GM21529 (cell line): ENCODE measurements around the gene TMPRSS5.

Experiments
- ATAC-seq: cut with Tn5 transposase; IDR thresholded peaks from one replicate; pipeline ENCODE4 v1.9.1; 2021; ENCODE audit not compliant: unreplicated experiment

Gene TMPRSS5

DNA sequence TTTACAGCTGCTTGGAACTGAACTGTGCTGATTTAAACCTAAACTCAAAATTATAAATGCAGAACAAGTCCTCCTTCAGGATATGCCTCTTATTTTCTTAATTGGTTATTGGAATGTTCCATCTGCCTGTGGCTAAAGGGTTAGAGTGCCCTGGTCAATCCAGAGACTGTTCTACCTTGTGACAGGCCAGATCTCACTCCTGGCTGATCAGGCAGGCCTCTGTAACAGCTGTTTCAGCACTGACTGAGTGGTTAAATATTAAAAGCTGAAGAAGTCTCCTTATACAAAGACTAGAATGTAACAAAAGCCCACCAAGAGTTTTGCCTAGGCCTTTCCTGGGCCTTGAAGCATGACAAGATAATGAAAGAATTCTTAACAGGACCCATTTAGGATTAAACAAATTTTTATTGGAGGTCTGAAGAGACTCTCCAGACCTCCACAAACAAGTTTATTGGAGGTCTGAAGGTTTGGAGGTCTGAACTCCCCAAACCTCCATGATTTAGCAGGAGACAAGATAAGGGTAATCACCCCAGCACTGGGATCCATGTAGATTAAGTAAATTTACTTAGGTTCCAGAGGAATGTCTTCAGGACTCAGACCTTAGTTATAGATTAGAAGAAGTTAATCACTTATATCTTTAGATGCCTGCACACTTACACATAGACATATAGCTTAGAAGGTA lies 35.8 kb downstream of the TMPRSS5 start:
- no peak for ATAC-seq

DNA sequence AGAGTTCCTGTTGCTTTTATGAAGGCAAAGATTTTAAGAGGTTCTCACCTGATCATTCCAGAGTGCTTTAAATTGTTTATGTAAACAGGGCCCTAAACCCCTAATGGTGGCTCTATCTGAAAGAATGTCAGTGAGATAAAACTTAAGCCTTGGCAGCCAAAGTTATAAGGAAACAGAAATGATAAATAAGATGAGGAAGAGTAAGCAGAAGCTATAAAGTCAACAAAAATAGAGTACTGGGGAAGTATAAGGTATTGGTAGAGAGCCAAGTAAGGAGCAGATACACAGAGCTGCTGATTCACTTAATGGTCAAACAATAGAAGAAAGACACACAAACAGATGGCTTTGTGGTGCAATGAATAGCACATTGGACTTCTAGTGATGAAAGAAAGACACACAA lies 37.9 kb downstream of the TMPRSS5 start:
- ATAC-seq: no peak

DNA sequence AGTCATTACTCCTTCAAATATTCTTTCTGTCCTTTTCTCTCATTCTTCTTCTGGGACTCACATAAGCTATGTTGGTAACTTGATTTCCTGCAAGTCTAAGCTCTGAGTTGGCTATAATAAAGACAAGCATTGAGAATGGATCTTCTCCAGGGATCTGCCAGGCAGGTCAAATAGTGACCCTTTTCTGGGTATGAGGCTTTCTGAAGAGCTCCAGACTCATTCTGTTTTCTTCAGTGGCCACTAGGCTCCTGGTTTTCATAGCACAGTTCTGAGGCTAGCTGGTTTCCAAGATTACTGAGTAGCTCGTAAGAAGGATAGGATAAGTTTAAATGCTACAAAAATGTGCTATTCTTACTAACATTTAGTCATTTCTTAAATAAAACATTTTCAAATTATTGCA lies 38.3 kb downstream of the TMPRSS5 start:
- no peak for ATAC-seq

GRCh38 chr11:113666584-113666983 lies 39.5 kb downstream of the TMPRSS5 start:
- no peak for ATAC-seq

GRCh38 chr11:113664981-113665710 lies 41.0 kb downstream of the TMPRSS5 start:
- no peak for ATAC-seq

- ATAC-seq: no peak
Measured at GRCh38 chr11:113664069-113664980, 41.8 kb downstream of the TMPRSS5 start.

- no peak for ATAC-seq
Measured at GRCh38 chr11:113663567-113663966, 42.5 kb downstream of the TMPRSS5 start.

DNA sequence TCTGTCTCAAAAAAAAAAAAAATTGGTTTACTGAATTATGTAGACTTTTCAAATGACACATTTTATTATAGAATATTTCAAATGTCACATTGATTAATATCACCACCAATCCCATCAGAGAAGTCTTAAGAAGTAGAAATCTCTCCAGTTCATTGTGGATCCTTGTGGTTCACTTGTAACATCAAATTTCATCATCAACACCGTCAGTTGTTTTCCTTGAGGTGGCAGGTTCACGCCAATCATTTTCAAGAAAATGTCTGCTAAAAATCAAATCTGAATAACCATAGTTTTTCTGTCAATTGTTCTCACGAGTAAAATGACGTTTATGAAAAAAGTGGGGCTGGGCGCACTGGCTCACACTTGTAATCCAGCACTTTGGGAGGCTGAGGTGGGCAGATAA lies 50.3 kb downstream of the TMPRSS5 start:
- no peak for ATAC-seq

DNA sequence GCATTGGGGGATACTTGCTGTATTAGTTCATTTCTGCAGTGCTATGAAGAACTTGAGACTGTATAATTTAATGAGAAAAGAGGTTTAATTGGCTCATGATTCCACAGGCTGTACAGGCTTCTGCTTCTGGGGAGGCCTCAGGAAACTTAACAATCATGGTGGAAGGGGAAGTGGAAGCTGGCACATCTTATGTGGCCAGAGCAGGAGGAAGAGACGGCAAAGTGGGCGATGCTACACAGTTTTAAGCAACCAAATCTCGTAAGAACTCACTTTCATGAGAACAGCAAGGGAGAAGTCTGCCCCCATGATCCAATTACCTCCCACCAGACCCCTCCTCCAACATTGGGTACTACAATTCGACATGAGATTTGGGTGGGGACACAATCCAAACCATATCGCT lies 55.1 kb downstream of the TMPRSS5 start:
- ATAC-seq: no peak

GRCh38 chr11:113649311-113649710 lies 56.8 kb downstream of the TMPRSS5 start:
- ATAC-seq: no peak

DNA sequence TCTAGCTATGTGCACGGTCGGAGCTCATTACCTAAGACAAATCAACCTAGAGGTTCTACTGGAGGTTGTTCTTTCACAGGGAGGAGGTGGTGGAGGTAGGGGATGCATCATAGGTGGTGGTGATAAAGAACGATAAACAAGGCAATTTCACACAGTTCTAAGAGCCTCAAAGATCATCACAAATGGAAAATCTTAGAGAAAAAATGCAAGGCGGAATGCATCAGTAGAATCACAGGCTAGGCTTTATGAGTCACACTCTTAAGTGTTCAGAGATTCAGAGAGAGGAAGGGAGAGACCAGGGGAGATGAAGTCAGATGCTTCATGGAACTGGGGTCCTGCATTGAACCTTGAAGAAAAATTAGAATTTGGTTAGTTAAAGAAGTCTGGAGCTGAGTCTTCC lies 58.3 kb downstream of the TMPRSS5 start:
- no peak for ATAC-seq

- ATAC-seq: no peak
Measured at GRCh38 chr11:113647108-113647507, 59.0 kb downstream of the TMPRSS5 start.

GRCh38 chr11:113645593-113646349 lies 60.3 kb downstream of the TMPRSS5 start:
- ATAC-seq: no peak

DNA sequence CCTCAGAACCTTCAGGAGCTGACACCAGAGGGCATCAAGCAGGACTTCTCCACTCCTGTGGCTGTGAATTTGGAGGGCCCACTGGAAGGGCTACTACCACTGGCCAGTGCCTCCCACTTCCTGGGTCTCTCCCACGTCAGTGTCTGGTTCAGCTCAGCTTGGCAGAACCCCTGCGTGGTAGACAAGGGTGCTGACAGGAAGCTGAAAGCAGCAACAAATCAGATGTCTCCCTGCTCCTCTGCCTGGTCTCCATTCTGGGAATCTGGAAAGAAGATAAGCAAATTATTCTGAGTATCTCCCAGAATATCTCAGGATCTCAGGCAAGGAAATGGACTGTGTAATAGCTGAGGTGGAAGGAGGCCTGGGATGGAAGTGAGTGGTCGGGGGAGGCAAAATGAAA lies 61.5 kb downstream of the TMPRSS5 start:
- ATAC-seq: no peak

DNA sequence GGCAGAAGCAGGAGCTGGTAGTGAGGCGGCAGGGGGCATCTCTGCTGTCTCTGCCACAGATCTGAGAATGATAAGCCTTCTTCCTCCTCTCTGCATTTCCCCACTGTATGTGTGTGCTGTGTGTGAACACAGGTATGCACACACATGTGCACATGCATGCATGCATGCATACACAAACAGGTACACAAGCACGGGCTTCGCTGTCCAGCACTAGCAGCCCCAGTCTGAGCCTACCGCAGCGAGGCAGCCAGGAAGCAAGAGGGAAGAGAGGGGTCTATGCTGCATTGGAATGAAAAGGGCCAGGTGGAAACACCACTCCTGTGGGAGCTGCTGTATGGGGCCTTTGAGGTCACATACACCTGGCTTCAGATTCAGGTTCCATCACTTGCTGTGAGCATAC lies 62.4 kb downstream of the TMPRSS5 start:
- no peak for ATAC-seq

GRCh38 chr11:113643006-113643585 lies 63.0 kb downstream of the TMPRSS5 start:
- ATAC-seq: no peak

DNA sequence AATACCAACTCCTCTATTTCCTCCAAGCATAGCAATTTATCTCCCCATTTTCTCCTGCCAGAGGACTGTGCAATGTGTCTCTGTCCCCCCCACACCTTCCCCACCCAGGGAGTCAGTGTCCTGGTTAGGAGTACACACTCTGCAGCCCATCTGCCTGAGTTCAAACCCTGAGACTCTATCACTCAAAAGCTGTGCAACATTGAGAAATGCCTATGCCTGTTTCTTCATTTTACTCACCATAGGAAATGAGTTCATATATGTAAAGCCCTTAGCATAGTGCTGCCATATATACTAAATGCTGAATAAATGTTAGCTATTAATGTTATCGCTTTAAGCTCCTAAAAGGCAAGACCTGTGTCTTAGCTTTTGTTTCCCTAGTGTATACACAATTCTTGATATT lies 64.0 kb downstream of the TMPRSS5 start:
- ATAC-seq: no peak

GRCh38 chr11:113638376-113638775 lies 67.7 kb downstream of the TMPRSS5 start:
- ATAC-seq: no peak

DNA sequence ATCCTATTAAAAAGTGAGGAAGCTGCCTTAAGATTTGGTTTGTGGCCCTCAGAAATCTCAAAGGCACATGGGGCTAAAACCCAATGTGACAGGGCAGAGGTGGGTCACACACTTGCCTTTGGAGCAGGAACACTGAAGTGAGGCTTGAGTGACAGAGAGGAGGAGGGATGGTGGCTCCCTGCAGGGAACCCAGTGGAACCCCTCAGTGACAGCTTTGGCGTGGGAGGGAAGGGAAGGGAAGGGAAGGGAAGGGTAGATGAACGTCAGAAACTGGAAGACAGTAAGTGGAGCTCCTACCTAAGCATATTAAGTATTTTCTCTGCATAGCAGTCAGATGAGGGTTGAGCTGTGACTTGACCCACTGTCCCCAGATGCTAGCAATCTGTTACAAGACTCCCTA lies 68.5 kb downstream of the TMPRSS5 start:
- ATAC-seq: no peak
